Stimulated activated CD8-positive, alpha-beta memory T cell treated with anti-CD3 and anti-CD28 coated beads, Interleukin-7, amount 100 ng/mL, for 4 hours (primary cell): Measurements from ENCODE around the gene FABP6.
A peak's percentile ranks its signal among the peaks of the same experiment; 100 is the strongest.
"Not testable (repeated sequence)": the region's sequence is repeated elsewhere in the genome, so short reads cannot be mapped to it uniquely, and the experiment has no call there.

ENCODE experiments used
- DNase-seq, 2 donors: peaks; one replicate each; pipeline ENCODE4 v3.0.0-alpha.2; 2020; ENCODE audit warnings: low read depth in 2 of 2

Gene FABP6

GRCh38 chr5:160229190-160229742 lies at the start of gene FABP6:
Gene FABP6, plus strand, starts transcription at chr5:160229506. Its CDS starts 52 bp downstream, at chr5:160229558.
- DNase-seq: no peak

DNA sequence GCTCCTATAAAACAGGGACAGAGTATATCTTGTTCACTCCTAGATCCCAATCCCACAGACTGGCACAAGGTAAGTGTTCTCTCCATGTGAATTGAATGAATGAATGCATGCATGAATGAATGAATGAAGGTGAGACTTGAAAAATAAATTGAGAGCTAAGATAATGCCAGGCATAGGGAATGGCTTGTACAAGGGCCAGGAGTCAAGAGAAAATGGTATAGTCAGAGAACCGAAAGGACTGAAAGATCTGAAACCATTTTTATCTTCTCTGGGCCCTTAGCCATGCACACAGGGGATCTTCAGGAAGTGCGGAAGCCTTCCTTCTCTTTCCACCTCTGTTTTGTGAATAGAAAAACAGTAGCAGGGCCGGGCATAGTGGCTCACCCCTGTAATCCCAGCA lies 48.4 kb upstream of the FABP6 start:
- no peak for DNase-seq

GRCh38 chr5:160181965-160182622 lies 47.2 kb upstream of the FABP6 start:
- no peak for DNase-seq

- no peak for DNase-seq
Measured at GRCh38 chr5:160183075-160183474, 46.2 kb upstream of the FABP6 start.

DNA sequence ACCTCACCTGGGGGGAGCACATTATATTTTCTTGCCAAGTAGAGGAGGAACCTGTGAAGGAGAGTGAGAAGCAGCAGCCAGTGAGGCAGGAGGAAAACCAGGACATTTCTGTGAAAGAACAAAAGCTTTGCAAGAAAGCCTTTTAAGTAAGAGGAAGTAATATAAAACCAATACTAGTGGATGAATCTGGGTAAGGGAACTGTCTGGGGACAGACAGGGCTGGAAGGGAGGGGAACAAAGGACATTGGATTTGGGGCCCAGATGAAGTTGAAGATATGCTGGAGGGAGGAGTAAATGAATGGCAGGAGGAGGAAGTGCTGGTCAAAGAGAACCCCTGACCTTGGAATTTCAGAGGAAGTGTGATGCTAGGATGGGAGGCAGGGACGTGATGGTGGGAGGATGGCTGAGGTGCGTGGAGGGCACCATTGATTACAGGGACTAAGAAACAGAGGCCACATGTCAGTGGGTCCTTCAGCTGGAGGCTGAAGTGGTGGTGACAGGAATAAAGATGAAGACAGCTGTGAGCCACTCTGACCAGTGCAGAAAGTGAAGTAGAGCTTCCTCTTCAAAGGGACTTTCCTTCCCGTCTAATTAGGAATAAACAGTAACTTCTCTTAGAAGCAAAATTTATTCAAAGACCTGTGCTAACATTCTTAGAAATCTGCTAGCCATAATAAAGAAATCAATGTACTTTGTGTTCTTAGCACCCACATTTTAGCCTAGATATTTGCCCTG lies 43.5 kb upstream of the FABP6 start:
- DNase-seq: no peak

DNA sequence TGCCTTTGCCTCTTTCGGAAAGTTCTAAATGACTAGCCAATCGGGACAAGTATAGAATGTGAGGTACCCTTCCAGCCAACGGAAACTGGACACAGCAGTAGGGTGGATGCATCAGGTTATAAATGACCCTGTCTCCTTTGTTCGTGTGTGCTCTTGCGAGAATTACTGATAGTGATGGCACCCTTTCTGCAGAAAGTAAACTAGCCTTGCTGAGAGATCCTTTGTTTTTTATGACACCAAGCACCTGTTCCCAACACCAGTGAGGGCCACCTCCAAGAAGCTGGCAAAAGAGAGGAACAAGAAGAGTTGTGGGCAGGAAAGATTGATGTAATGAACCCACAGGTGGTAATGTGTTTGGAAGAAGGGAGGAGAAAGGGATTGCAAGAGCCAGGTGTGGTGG lies 42.8 kb upstream of the FABP6 start:
- DNase-seq: no peak

- DNase-seq: no peak
Measured at GRCh38 chr5:160187091-160187490, 42.2 kb upstream of the FABP6 start.

- no peak for DNase-seq
Measured at GRCh38 chr5:160188141-160189015, 40.9 kb upstream of the FABP6 start.

DNA sequence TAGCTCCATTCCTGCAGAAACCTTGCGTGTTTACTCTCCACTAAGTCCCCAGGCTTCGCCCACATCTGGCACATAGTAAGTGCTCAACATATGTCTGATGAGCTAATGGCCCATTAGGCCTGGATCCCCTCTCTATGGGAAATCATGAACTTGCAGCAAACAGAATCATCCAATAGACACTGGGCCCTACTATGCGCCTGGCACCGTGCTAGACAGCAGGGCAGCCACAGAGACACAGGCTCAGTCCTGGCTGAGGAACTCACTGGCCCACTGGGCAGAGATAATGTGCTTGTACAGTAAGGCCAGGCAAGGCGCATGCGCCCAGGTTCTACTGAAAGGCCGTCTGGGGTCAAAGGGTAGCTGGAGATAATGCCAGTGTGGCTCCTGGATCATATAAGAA lies 36.9 kb upstream of the FABP6 start:
- DNase-seq: no peak

GRCh38 chr5:160193076-160193475 lies 36.2 kb upstream of the FABP6 start:
- DNase-seq: not testable (repeated sequence)

DNA sequence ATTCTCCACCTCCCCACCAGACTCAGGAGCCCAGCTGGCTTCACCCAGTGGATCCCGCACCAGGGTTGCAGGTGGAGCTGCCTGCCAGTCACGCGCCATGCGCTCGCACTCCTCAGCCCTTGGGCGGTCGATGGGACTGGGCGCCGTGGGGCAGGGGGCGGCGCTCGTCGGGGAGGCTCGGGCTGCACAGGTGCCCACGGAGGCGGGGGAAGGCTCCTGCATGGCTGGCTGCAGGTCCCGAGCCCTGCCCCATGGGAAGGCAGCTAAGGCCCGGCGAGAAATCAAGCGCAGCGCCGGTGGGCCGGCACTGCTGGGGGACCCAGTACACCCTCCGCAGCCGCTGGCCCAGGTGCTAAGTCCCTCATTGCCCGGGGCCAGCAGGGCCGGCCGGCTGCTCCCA lies 35.5 kb upstream of the FABP6 start:
- not testable (repeated sequence) for DNase-seq

GRCh38 chr5:160197341-160198144 lies 31.8 kb upstream of the FABP6 start:
- no peak for DNase-seq

DNA sequence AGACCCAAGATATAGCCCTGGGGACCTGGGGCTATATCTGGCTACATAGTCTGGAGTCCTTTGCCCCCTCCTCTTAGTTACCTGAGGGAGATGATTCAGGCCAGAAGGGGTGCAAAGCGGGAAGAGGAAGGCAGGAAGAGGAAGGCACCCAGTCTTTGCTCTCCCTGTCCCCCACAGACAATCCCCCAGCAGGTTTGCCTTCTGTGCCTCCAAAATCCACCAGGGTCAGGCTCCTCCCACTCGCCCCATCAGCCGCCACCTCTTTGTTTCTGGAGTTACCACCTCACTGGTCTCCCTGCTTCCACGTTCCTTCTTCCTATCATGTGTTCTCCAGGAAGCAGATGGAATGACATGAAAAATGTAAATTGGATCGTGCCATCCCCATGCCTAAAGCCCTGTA lies 31.2 kb upstream of the FABP6 start:
- no peak for DNase-seq

GRCh38 chr5:160198841-160199409 lies 30.4 kb upstream of the FABP6 start:
- DNase-seq: no peak

DNA sequence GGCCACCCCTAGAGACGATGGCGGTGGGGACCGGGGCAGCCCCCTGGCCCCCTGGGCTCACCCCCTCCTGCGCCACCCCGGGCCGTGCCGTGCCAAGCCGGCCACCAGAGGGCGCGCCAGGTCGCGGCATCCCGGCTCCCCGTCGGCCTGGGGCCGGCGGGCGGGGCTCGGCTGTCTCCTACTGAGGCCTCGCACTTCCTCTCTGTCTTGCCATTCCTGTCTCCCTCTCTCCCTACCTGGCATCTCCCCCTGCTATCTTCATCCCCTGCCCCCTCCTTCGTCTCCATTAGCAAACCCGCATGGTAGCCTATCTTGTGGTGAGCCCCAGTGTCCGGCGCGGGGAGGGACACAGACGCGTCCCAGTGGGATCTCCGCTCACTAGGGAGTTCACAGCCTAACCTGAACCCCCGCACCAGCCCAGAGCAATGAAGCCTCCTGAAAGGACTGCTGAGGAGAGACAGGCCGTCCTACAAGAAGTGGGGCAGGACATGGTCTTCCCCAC lies 29.8 kb upstream of the FABP6 start:
- peak; percentile 21 to 47 for DNase-seq

GRCh38 chr5:160207061-160207460 lies 22.2 kb upstream of the FABP6 start:
- DNase-seq: no peak

GRCh38 chr5:160209917-160210316 lies 19.4 kb upstream of the FABP6 start:
- DNase-seq: no peak

- no peak for DNase-seq
Measured at GRCh38 chr5:160210606-160211005, 18.7 kb upstream of the FABP6 start.

DNA sequence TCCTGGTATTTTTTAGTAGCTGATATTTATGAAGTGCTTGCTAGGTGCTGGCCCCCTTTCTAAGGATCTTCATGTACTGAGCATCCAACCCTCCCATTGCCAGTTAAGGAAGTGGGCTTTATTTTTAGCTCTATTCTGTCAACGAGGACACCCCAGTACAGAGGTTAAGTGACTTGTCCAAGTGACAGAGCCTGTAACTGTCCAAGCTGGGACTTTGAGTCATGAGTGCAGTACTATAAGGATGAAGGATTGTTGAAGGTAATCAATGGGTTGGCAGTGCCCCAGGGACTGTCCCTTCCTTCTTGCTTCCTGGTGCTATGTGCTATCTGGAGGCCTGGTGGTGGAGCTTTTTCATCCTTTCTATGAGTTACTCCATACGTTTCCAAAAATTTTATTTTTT lies 18.0 kb upstream of the FABP6 start:
- DNase-seq: no peak

GRCh38 chr5:160213537-160213936 lies 15.8 kb upstream of the FABP6 start:
- DNase-seq: no peak

DNA sequence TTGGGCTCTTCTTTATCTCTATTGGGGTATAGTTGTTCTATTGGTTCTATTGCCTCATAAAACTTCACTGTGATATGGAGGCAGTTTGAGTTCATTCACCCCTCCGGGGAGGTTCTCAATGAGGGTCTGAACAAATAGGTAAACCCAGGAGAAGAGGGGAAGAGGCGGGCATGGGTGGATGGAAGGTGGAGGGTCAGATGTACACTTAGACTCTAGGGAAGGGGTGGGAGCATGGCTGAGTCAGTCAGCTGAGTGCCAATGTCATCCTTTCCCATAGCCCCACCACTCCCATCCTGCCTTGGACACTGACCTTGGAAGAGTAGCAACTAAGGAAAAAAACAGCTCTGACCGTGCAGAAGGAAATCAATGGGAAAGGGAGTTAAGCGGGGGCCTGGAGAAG lies 9.9 kb upstream of the FABP6 start:
- no peak for DNase-seq
